Tibial nerve (tissue), 3 donors: ENCODE data around the gene PALM.

Experiments
- POLR2A ChIP-seq, 2 donors: fragments of 450-650 bp; IDR thresholded peaks; one replicate each; pipeline ENCODE4 v1.6.1; 2017; ENCODE audit warnings: antibody characterized with exemption in 2 of 2, mild to moderate bottlenecking in 2 of 2, moderate library complexity in 2 of 2
- TF ChIP-seq, protein P1 (sequence below), 5 experiments: fragments of 200-600 bp in 3 of 5; fragments of 450-650 bp in 2 of 5; sonication (generic) in 3 of 5; IDR thresholded peaks; one replicate each; pipeline ENCODE4 v1.5.1; 2016 to 2019; ENCODE audit warnings: antibody characterized with exemption in 5 of 5, mild to moderate bottlenecking in 3 of 5, moderate library complexity in 2 of 5

DNA sequence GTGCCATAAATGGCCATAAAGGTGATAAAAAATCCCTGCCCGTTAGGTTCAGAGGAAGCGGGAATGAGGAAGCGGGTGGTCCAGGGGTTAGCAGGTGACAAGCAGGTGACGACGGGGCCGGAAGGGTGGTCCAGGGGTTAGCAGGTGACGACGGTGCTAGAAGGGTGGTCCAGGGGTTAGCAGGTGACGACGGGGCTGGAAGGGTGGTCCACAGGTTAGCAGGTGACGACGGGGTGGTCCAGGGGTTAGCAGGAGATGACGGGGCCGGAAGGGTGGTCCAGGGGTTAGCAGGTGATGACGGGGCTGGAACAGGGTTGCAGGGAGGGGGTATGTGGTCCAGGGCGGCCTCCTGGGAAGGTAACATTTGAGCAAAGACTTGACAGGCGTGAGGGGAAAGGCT is 19.7 kb upstream of the PALM start:
- TF ChIP-seq, protein P1, sequence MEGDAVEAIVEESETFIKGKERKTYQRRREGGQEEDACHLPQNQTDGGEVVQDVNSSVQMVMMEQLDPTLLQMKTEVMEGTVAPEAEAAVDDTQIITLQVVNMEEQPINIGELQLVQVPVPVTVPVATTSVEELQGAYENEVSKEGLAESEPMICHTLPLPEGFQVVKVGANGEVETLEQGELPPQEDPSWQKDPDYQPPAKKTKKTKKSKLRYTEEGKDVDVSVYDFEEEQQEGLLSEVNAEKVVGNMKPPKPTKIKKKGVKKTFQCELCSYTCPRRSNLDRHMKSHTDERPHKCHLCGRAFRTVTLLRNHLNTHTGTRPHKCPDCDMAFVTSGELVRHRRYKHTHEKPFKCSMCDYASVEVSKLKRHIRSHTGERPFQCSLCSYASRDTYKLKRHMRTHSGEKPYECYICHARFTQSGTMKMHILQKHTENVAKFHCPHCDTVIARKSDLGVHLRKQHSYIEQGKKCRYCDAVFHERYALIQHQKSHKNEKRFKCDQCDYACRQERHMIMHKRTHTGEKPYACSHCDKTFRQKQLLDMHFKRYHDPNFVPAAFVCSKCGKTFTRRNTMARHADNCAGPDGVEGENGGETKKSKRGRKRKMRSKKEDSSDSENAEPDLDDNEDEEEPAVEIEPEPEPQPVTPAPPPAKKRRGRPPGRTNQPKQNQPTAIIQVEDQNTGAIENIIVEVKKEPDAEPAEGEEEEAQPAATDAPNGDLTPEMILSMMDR (IDR thresholded peaks at IDR 0.05) = no peak
- TF ChIP-seq POLR2A (IDR thresholded peaks at IDR 0.05) = no peak
